Astrocyte of the spinal cord (primary cell): ENCODE results near the gene DMBX1.

Source experiments
- DNase-seq: peaks from one replicate; pipeline ENCODE4 v3.0.0; 2011; ENCODE audit warnings: low read depth, low spot score
- H3K4me3 ChIP-seq: 2 replicates; pipeline ENCODE4 v1.5.1; 2011; ENCODE audit warnings: low read depth, mild to moderate bottlenecking, low read length, moderate library complexity
- in situ Hi-C: cut with HindIII; loops from 2 replicates; pipeline ENCODE4 v1.10.0; 2017; ENCODE audit warnings: low sequenced_read_pairs
- TF ChIP-seq, protein P1 (sequence below): IDR thresholded peaks from 2 replicates; pipeline ENCODE4 v1.5.1; 2012; ENCODE audit warnings: low read depth, mild to moderate bottlenecking, low read length, inconsistent platforms

Gene DMBX1

GRCh38 chr1:46512135-46512791, 22.6 kb downstream of the DMBX1 start:
- TF ChIP-seq, protein P1, sequence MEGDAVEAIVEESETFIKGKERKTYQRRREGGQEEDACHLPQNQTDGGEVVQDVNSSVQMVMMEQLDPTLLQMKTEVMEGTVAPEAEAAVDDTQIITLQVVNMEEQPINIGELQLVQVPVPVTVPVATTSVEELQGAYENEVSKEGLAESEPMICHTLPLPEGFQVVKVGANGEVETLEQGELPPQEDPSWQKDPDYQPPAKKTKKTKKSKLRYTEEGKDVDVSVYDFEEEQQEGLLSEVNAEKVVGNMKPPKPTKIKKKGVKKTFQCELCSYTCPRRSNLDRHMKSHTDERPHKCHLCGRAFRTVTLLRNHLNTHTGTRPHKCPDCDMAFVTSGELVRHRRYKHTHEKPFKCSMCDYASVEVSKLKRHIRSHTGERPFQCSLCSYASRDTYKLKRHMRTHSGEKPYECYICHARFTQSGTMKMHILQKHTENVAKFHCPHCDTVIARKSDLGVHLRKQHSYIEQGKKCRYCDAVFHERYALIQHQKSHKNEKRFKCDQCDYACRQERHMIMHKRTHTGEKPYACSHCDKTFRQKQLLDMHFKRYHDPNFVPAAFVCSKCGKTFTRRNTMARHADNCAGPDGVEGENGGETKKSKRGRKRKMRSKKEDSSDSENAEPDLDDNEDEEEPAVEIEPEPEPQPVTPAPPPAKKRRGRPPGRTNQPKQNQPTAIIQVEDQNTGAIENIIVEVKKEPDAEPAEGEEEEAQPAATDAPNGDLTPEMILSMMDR = no peak
- no peak for DNase-seq
- no peak overlapping the region for H3K4me3 ChIP-seq
- in situ Hi-C loops = no loop called here

GRCh38 chr1:46512792-46513190, 23.2 kb downstream of the DMBX1 start:
- H3K4me3 ChIP-seq = no peak overlapping the region
- in situ Hi-C loops = no loop called here
- TF ChIP-seq, protein P1 = no peak
- no peak for DNase-seq

DNA sequence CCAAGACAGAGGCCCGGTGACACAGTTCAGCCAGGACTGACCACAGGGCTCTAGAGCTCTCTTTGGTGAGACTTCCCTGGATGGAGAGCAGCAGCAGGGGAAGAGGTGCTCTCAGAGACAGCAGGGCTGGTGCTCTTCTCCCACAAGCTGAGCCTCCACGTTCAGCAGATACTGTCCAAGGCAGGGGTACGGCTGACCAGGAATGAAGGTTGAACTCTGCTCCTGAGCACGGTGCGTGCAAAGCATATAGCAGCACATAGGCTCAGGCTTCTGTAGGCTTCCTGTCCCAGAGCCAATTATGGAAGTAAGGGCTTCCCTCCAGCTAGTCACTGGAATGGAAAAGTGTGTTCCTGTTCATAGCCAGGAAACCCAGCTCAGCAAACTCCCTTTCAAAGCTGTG, 23.9 kb downstream of the DMBX1 start:
- TF ChIP-seq, protein P1 = no peak
- no peak for DNase-seq
- H3K4me3 ChIP-seq = no peak overlapping the region
- in situ Hi-C loops = no loop called here

DNA sequence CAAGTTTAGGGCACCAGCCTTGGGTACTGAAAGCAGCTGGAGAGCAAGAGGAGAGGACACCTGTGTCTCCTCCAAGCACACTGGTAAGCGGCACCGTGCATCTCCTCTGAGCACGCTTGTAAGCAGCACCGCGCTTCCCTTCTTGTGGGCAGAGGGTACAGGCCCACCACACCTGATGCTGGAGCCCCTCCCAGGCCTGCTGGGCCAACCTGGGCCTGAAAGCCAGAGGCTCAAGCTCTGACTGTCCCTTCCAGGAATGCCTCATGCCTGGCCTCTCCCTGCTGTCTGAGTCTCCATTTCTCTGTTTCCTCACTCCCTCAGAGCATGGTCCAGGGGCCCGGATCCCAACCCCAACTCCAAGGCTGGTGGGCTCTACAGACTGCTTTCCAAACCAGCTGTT, 25.9 kb downstream of the DMBX1 start:
- in situ Hi-C loops = no loop called here

GRCh38 chr1:46516200-46516950, 26.7 kb downstream of the DMBX1 start:
- in situ Hi-C loops = no loop called here
- TF ChIP-seq, protein P1 = no peak
- no peak overlapping the region for H3K4me3 ChIP-seq
- no peak for DNase-seq

More for the DNA sequence above, 25.9 kb downstream of the DMBX1 start:
- no peak for DNase-seq
- TF ChIP-seq, protein P1 = no peak
- no peak overlapping the region for H3K4me3 ChIP-seq

GRCh38 chr1:46517010-46517600, 27.5 kb downstream of the DMBX1 start:
- TF ChIP-seq, protein P1 = no peak
- no peak for DNase-seq
- no peak overlapping the region for H3K4me3 ChIP-seq
- in situ Hi-C loops = no loop called here
